Measurements from ENCODE around the gene ARFGEF2. TPM values are rescaled to one million over a fixed set of nuclear protein-coding genes. Genes with fewer than 3 reads are reported as not detected.

ARFGEF2 gene
- total and polyA plus RNA-seq, 2 experiments from 2014 or later = 10.9 to 48.0 TPM

DNA sequence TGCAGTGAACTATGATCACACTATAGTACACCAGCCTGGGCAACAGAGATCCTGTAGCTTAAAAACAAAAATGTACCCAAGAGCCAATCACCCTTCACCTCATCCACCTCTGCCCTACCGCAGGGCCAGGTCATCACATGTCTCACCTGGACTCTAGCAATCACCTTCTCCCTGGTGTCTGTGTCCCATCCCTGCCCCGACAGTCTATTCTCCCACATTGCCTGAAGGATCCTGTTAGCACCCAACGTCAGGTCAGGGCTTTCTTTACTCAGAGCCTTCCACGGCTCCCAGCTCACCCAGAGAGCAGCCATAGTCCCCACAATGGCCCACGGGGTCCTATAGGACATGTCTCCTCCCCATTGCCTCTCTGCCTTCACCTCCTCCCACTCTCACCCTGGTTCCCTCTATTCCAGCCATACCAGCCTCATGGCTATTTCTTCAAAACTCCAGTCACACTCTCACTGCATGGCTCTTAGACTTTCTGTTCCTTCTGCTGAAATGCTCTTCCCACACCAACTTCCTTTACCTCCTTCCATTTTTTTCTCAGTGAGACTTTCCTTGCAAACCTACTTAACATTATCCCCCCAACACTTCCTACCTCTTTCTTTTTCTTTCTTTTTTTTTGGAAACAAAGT is 22.5 kb upstream of the ARFGEF2 start:
- WGBS (ENCODE audit: low lambda C conversion rate, missing lambda C conversion rate) = 86% methylated on average over 5 of the region's 5 CpGs
- Histone ChIP-seq H3K79me2 (no peaks in the 10 kb centered on the region), H3K9me3 (ENCODE audit: low read depth) (no peaks in the 10 kb centered on the region), H2AFZ (no peak overlapping the region), H3K4me3 (no peak overlapping the region), H3K36me3 (replicated peaks; ENCODE audit: insufficient read depth, low read depth) (no peaks in the 10 kb centered on the region), H3K27ac (no peak overlapping the region), H3K27me3 (no peaks in the 10 kb centered on the region), H4K20me1 (ENCODE audit: insufficient read depth, poor library complexity, severe bottlenecking) (no peaks in the 10 kb centered on the region), H3K9me2 (replicated peaks; ENCODE audit: insufficient read depth) (no peaks in the 10 kb centered on the region), H3K4me1 (ENCODE audit: insufficient read depth) (no peaks in the 10 kb centered on the region), H3K4me2 (no peak overlapping the region)
- TF ChIP-seq EZH2phosphoT487 (IDR thresholded peaks at IDR 0.05; ENCODE audit: low read depth, severe bottlenecking, unreplicated experiment) = no peak
- no peak for TF ChIP-seq CTCF (IDR thresholded peaks at IDR 0.05; ENCODE audit: poor library complexity)
- TF ChIP-seq EZH2 (IDR thresholded peaks at IDR 0.05; ENCODE audit: borderline replicate concordance) = no peak
- no peak for DNase-seq (ENCODE audit: low spot score)

DNA sequence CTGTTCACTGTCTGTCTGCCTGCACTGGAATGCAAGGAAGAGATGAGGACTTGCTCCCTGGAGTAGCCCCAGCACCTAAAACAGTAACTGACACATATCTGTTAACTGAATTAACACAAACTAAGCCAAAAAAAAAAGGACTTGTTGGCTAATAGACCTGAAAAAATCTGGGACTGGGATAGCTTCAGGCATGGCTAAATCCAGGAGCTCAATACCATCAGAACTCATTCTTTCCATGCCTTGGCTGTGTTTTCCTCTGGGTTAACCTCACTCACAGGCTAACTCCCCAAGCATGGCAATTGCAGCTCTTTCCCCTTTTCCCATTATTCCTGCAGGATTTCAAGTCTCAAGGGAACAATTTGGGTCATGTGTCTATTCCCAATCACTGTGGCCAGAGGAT is 21.6 kb upstream of the ARFGEF2 start:
- H3K9me2 ChIP-seq (replicated peaks; ENCODE audit: insufficient read depth) = no peaks in the 10 kb centered on the region
- H3K27ac ChIP-seq = no peak overlapping the region
- DNase-seq (ENCODE audit: low spot score) = no peak
- no peak overlapping the region for H3K4me2 ChIP-seq
- H3K27me3 ChIP-seq = no peaks in the 10 kb centered on the region
- no peaks in the 10 kb centered on the region for H3K4me1 ChIP-seq (ENCODE audit: insufficient read depth)
- H2AFZ ChIP-seq = no peak overlapping the region
- TF ChIP-seq EZH2phosphoT487 (IDR thresholded peaks at IDR 0.05; ENCODE audit: low read depth, severe bottlenecking, unreplicated experiment) (no peak), EZH2 (IDR thresholded peaks at IDR 0.05; ENCODE audit: borderline replicate concordance) (no peak), CTCF (IDR thresholded peaks at IDR 0.05; ENCODE audit: poor library complexity) (no peak)
- H3K36me3 ChIP-seq (replicated peaks; ENCODE audit: insufficient read depth, low read depth) = no peaks in the 10 kb centered on the region
- no peak overlapping the region for H3K4me3 ChIP-seq
- H4K20me1 ChIP-seq (ENCODE audit: insufficient read depth, poor library complexity, severe bottlenecking) = no peaks in the 10 kb centered on the region
- no peaks in the 10 kb centered on the region for H3K79me2 ChIP-seq
- no peaks in the 10 kb centered on the region for H3K9me3 ChIP-seq (ENCODE audit: low read depth)

GRCh38 chr20:48901326-48901725 is 20.2 kb upstream of the ARFGEF2 start:
- no peaks in the 10 kb centered on the region for H3K79me2 ChIP-seq
- H3K9me2 ChIP-seq (replicated peaks; ENCODE audit: insufficient read depth) = no peaks in the 10 kb centered on the region
- no peaks in the 10 kb centered on the region for H3K27me3 ChIP-seq
- H2AFZ ChIP-seq = no peak overlapping the region
- no peak overlapping the region for H3K4me3 ChIP-seq
- TF ChIP-seq CTCF (IDR thresholded peaks at IDR 0.05; ENCODE audit: poor library complexity) = no peak
- TF ChIP-seq EZH2phosphoT487 (IDR thresholded peaks at IDR 0.05; ENCODE audit: low read depth, severe bottlenecking, unreplicated experiment) = no peak
- no peak for TF ChIP-seq EZH2 (IDR thresholded peaks at IDR 0.05; ENCODE audit: borderline replicate concordance)
- no peak for DNase-seq (ENCODE audit: low spot score)
- no peaks in the 10 kb centered on the region for H3K9me3 ChIP-seq (ENCODE audit: low read depth)
- H3K4me1 ChIP-seq (ENCODE audit: insufficient read depth) = no peaks in the 10 kb centered on the region
- H3K4me2 ChIP-seq = no peak overlapping the region
- H3K27ac ChIP-seq = no peak overlapping the region
- no peaks in the 10 kb centered on the region for H4K20me1 ChIP-seq (ENCODE audit: insufficient read depth, poor library complexity, severe bottlenecking)
- 96% methylated on average over 4 of the region's 4 CpGs for WGBS (ENCODE audit: low lambda C conversion rate, missing lambda C conversion rate)
- H3K36me3 ChIP-seq (replicated peaks; ENCODE audit: insufficient read depth, low read depth) = no peaks in the 10 kb centered on the region
